ENCODE measurements around the gene ACTL7A. TPM values are rescaled to one million over a fixed set of nuclear protein-coding genes. Genes with fewer than 3 reads are reported as not detected.

The ACTL7A gene
- total RNA-seq, 1 donor from 2014 or later = not detected

DNA sequence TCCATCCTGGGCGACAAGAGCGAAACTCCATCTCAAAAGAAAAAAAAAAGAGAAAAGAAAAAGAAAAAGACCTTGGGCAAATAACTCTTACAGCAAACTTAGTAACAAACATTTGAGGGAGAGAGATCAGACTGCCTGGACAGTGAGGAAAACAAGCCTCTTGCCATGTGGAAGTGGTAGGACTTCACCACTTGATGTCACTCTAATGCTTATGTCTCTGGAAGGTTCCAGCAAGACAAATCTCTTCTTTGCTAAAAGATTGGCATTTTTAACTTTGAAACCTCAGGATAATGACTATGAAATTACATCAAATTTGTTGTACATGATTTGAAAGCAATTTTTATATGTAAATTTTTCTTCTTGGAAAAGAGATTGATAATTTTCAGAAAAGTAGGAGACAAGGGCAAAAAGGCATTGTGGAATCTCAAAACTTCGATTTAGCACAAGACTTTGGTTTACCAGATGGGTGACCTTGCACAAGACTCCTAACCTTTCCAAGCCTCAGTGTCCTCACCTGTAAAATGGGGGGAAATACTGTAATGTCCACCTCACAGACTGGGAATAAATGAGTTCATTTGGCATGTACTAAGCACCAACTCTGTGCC lies 11.7 kb upstream of the ACTL7A start:
- H3K9me3 Mint-ChIP-seq (ENCODE audit: unreplicated experiment) = no peaks in the 10 kb centered on the region
- DNase-seq = no peak
- H3K27ac Mint-ChIP-seq (ENCODE audit: unreplicated experiment) = no peak overlapping the region
- H3K36me3 Mint-ChIP-seq (ENCODE audit: unreplicated experiment) = no peaks in the 10 kb centered on the region
- no peak overlapping the region for H3K4me3 Mint-ChIP-seq (ENCODE audit: unreplicated experiment)
- TF ChIP-seq, protein P1, sequence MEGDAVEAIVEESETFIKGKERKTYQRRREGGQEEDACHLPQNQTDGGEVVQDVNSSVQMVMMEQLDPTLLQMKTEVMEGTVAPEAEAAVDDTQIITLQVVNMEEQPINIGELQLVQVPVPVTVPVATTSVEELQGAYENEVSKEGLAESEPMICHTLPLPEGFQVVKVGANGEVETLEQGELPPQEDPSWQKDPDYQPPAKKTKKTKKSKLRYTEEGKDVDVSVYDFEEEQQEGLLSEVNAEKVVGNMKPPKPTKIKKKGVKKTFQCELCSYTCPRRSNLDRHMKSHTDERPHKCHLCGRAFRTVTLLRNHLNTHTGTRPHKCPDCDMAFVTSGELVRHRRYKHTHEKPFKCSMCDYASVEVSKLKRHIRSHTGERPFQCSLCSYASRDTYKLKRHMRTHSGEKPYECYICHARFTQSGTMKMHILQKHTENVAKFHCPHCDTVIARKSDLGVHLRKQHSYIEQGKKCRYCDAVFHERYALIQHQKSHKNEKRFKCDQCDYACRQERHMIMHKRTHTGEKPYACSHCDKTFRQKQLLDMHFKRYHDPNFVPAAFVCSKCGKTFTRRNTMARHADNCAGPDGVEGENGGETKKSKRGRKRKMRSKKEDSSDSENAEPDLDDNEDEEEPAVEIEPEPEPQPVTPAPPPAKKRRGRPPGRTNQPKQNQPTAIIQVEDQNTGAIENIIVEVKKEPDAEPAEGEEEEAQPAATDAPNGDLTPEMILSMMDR (IDR thresholded peaks at IDR 0.05; ENCODE audit: partially characterized antibody, unreplicated experiment) = no peak
- H3K4me1 Mint-ChIP-seq (ENCODE audit: low read depth, unreplicated experiment) = no peaks in the 10 kb centered on the region
- H3K27me3 Mint-ChIP-seq (ENCODE audit: unreplicated experiment) = no peaks in the 10 kb centered on the region

DNA sequence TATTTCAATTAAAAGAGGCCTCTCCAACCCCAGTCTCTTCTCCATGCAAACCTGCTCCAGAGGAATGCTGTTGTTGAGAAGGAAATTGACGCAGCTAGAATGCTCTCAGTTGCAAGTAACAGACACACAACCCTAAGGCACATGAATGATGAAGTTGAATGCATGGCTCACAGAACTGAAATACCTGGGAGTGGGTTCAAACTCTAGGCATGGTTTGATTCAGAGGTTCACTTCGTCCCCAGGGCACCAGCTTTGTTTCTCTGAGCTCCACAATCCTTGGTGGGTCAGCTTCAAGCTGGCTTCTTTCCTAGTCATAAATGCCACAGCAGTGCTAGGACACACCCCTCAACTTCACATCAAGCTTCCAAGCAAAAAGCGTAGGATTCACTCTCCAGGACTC lies 10.9 kb upstream of the ACTL7A start:
- TF ChIP-seq, protein P1 (IDR thresholded peaks at IDR 0.05; ENCODE audit: partially characterized antibody, unreplicated experiment) = no peak
- Mint-ChIP-seq H3K36me3 (ENCODE audit: unreplicated experiment) (no peaks in the 10 kb centered on the region), H3K4me3 (ENCODE audit: unreplicated experiment) (no peak overlapping the region), H3K9me3 (ENCODE audit: unreplicated experiment) (no peaks in the 10 kb centered on the region), H3K4me1 (ENCODE audit: low read depth, unreplicated experiment) (no peaks in the 10 kb centered on the region), H3K27me3 (ENCODE audit: unreplicated experiment) (no peaks in the 10 kb centered on the region), H3K27ac (ENCODE audit: unreplicated experiment) (no peak overlapping the region)
- DNase-seq = no peak

DNA sequence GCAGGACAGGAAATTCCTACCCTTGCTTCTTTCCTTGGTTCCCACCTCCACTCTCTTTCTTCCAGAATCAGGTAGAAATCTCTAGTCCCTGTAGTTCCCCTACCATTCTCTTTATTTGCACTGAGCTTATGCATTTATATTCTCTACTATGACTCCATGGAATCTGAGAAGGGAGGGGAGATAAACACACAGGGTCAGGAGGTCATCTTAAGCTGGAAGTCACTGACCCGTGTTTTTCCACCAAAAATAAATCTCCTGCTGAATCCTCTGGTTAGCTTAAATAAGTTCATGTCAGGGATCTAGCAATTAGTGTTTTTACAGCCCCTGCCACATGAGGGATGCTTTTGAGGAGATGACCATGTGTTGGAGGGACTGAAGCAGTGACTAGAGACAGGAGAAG lies 10.0 kb upstream of the ACTL7A start:
- Mint-ChIP-seq H3K4me1 (ENCODE audit: low read depth, unreplicated experiment) (no peaks in the 10 kb centered on the region), H3K36me3 (ENCODE audit: unreplicated experiment) (no peaks in the 10 kb centered on the region)

DNA sequence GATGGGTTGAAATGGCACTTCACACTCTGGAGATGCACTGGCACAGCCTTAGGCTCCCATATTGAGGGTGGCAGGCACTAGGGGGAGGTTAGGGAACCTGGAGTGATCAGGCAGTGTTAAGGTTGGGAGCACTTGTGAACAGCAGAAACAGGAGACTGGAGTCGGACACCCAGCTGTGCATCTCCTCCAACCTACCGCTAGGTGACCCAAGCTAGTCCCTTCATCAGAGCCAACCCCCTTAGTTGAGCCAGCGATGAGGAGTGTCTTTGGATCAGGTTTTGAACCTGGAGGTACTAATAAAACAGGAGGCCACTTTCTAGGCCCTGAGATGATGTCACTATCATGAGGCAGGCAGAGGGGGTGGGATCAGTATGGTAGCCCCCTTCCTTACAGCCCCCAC lies 8.0 kb upstream of the ACTL7A start:
- H3K9me3 Mint-ChIP-seq (ENCODE audit: unreplicated experiment) = no peaks in the 10 kb centered on the region
- DNase-seq = no peak
- no peak overlapping the region for H3K27ac Mint-ChIP-seq (ENCODE audit: unreplicated experiment)
- H3K4me3 Mint-ChIP-seq (ENCODE audit: unreplicated experiment) = no peak overlapping the region
- TF ChIP-seq, protein P1 (IDR thresholded peaks at IDR 0.05; ENCODE audit: partially characterized antibody, unreplicated experiment) = no peak
- H3K27me3 Mint-ChIP-seq (ENCODE audit: unreplicated experiment) = no peaks in the 10 kb centered on the region
- H3K4me1 Mint-ChIP-seq (ENCODE audit: low read depth, unreplicated experiment) = no peaks in the 10 kb centered on the region
- H3K36me3 Mint-ChIP-seq (ENCODE audit: unreplicated experiment) = no peaks in the 10 kb centered on the region

More for the DNA sequence above, 10.0 kb upstream of the ACTL7A start:
- TF ChIP-seq, protein P1 (IDR thresholded peaks at IDR 0.05; ENCODE audit: partially characterized antibody, unreplicated experiment) = no peak
- Mint-ChIP-seq H3K9me3 (ENCODE audit: unreplicated experiment) (no peaks in the 10 kb centered on the region), H3K4me3 (ENCODE audit: unreplicated experiment) (no peak overlapping the region), H3K27me3 (ENCODE audit: unreplicated experiment) (no peaks in the 10 kb centered on the region), H3K27ac (ENCODE audit: unreplicated experiment) (no peak overlapping the region)
- no peak for DNase-seq

DNA sequence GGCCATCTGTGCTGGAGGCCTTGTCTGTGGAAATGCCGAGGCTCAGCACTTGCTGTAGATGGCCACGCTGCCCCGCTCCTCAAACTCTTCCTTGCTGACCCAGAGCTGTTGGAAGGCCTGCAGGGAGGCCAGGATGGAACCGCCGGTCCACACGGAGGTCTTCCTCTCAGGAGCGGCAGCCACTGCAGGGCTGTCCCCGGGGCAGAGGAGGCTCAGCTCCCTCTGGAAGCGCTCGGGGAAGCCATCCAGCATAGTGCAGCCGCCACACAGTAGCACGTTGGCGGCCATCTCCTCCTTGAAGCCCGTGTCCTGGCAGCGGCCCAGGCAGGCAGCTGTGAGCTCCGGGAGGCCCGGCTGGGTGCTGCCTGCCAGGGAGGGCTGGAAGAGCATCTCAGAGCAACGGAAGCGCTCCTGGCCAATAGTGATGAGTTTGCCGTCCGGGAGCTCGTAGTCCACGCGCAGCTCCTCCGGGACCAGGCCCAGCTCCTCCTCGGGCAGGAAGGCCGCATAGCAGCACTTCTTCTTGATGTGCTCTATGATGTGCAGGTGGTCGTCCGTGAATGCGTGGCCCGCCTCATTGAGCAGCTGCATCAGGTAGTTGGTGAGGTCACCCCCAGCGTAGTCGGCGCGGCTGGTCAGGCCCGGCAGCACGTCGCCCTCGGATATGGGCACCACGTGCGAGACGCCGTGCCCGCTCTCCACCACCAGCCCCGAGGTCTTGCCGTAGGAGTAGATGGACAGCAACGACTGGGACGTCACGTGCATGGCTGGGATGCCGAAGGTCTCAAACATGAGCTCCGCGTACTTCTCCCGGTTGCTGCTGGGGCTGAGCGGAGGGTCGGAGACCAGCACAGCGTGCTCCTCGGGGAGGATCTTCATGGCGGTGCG lies 7.2 kb upstream of the ACTL7A start:
- Mint-ChIP-seq H3K27me3 (ENCODE audit: unreplicated experiment) (no peaks in the 10 kb centered on the region), H3K4me1 (ENCODE audit: low read depth, unreplicated experiment) (no peaks in the 10 kb centered on the region), H3K4me3 (ENCODE audit: unreplicated experiment) (no peak overlapping the region), H3K27ac (ENCODE audit: unreplicated experiment) (no peak overlapping the region), H3K9me3 (ENCODE audit: unreplicated experiment) (no peaks in the 10 kb centered on the region), H3K36me3 (ENCODE audit: unreplicated experiment) (no peaks in the 10 kb centered on the region)
- TF ChIP-seq, protein P1 (IDR thresholded peaks at IDR 0.05; ENCODE audit: partially characterized antibody, unreplicated experiment) = no peak
- DNase-seq = no peak

Data from glutamatergic neuron (in vitro differentiated cells).